ENCODE measurements around the gene TNS3.

DNA sequence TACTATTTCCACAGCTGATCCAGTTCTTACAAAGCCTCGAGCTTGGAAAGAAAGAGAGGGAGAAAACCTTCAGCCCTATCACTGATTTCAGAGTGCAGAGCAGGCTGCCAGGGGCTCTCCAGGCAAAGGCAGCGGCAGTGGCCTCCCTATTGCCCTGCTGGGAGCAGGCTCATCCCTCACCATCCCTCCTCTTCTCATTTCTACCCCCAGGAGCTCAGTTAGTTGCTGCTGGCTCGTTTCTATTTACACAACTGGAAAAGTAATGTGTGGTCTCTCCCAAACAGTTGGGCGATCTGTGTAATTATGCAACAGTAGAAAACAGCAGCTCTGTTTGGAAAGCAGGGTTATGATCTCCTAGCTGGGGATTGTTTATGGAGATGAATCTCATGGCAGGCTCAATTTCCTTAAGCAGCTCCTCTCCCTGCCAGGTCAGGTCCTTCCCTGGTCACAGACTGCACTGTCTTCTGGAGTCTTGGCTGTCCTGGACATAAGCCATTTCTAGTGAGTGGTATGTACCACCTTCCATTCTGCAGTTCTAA is 28.7 kb upstream of the TNS3 start:
- TF ChIP-seq CTCF (IDR thresholded peaks at IDR 0.05) = no peak
- no peak for TF ChIP-seq POLR2A (IDR thresholded peaks at IDR 0.05)
